NCI-H1048 (cell line): ENCODE results near the gene LRP10.
"Not testable (repeated sequence)": the region's sequence is repeated elsewhere in the genome, so short reads cannot be mapped to it uniquely, and the experiment has no call there.

Experiments used
- DNase-seq: peaks from one replicate; lab custom pipeline; 2025; lab: John Stamatoyannopoulos, UW

Gene LRP10

GRCh38 chr14:22843123-22843925 lies 28.2 kb upstream of the LRP10 start:
- no peak for DNase-seq

- no peak for DNase-seq
Measured at GRCh38 chr14:22844221-22845102, 27.1 kb upstream of the LRP10 start.

GRCh38 chr14:22845103-22845394 lies 26.5 kb upstream of the LRP10 start:
- no peak for DNase-seq

- no peak for DNase-seq
Measured at GRCh38 chr14:22845821-22846625, 25.5 kb upstream of the LRP10 start.

- no peak for DNase-seq
Measured at GRCh38 chr14:22846811-22847307, 24.7 kb upstream of the LRP10 start.

GRCh38 chr14:22847661-22848341 lies 23.7 kb upstream of the LRP10 start:
- no peak for DNase-seq

GRCh38 chr14:22848351-22849164 lies 23.0 kb upstream of the LRP10 start:
- no peak for DNase-seq

- no peak for DNase-seq
Measured at GRCh38 chr14:22849212-22849819, 22.2 kb upstream of the LRP10 start.

GRCh38 chr14:22850944-22851764 lies 20.4 kb upstream of the LRP10 start:
- no peak for DNase-seq

GRCh38 chr14:22852178-22852577 lies 19.4 kb upstream of the LRP10 start:
- not testable (repeated sequence) for DNase-seq

- DNase-seq = no peak
Measured at GRCh38 chr14:22852599-22852939, 19.0 kb upstream of the LRP10 start.

GRCh38 chr14:22852940-22853767 lies 18.4 kb upstream of the LRP10 start:
- DNase-seq = peak; percentile 64

- not testable (repeated sequence) for DNase-seq
Measured at GRCh38 chr14:22854296-22854695, 17.2 kb upstream of the LRP10 start.

GRCh38 chr14:22854963-22855724 lies 16.4 kb upstream of the LRP10 start:
- no peak for DNase-seq

- no peak for DNase-seq
Measured at GRCh38 chr14:22856428-22856827, 15.1 kb upstream of the LRP10 start.

- DNase-seq = not testable (repeated sequence)
Measured at GRCh38 chr14:22860377-22860776, 11.2 kb upstream of the LRP10 start.

- no peak for DNase-seq
Measured at GRCh38 chr14:22861651-22862050, 9.9 kb upstream of the LRP10 start.

GRCh38 chr14:22864979-22865378 lies 6.6 kb upstream of the LRP10 start:
- DNase-seq = no peak
